Panc1 (cell line): ENCODE results near the gene LIPH.

Source experiments
- CTCF ChIP-seq: fragments of 450-650 bp; IDR thresholded peaks from 2 replicates; pipeline ENCODE4 v1.5.1; 2017; ENCODE audit warnings: mild to moderate bottlenecking
- POLR2AphosphoS5 ChIP-seq: IDR thresholded peaks from 2 replicates; pipeline ENCODE4 v1.6.1; 2012; ENCODE audit warnings: mild to moderate bottlenecking, low read depth, low read length, moderate library complexity
- REST ChIP-seq, 2 experiments: IDR thresholded peaks; 2 replicates each; pipeline ENCODE4 v1.6.1; 2011 to 2012; ENCODE audit warnings: low read depth in 2 of 2, control low read depth in 1 of 2, low read length in 1 of 2, mild to moderate bottlenecking in 1 of 2, moderate library complexity in 1 of 2; ENCODE audit not compliant: insufficient read depth in 1 of 2
- SIN3A ChIP-seq: IDR thresholded peaks from 2 replicates; pipeline ENCODE4 v1.6.1; 2012; ENCODE audit warnings: low read depth, mild to moderate bottlenecking, low read length, moderate library complexity, borderline replicate concordance; ENCODE audit not compliant: insufficient read depth
- TCF7L2 ChIP-seq: IDR thresholded peaks from 2 replicates; pipeline ENCODE4 v1.6.1; 2011; ENCODE audit warnings: mild to moderate bottlenecking, low read depth, low read length, inconsistent platforms

- TF ChIP-seq CTCF = no peak
- TF ChIP-seq POLR2AphosphoS5 = no peak
- no peak for TF ChIP-seq REST (IDR thresholded peaks at IDR 0.05; ENCODE audit: insufficient read depth in 1 of 2, low read depth in 2 of 2, low read length in 1 of 2)
- no peak for TF ChIP-seq SIN3A
- TF ChIP-seq TCF7L2 = no peak
Measured at GRCh38 chr3:185517387-185518130, 34.8 kb downstream of the LIPH start.
